GM12891 (cell line): Measurements from ENCODE around the gene DNAI1.
"Not testable (repeated sequence)": the region's sequence is repeated elsewhere in the genome, so short reads cannot be mapped to it uniquely, and the experiment has no call there.

Experiments
- DNase-seq: peaks from one replicate; pipeline ENCODE4 v3.0.0; 2011; ENCODE audit warnings: low spot score; ENCODE audit not compliant: insufficient read length
- FAIRE-seq: peaks from 2 replicates; lab custom pipeline; 2011; peaks lifted over from hg19 to GRCh38; lab: Jason Lieb, UNC
- PAX5 ChIP-seq: IDR thresholded peaks from 2 replicates; pipeline ENCODE4 v1.6.1; 2011; ENCODE audit warnings: low read length, moderate library complexity, mild to moderate bottlenecking; ENCODE audit not compliant: insufficient read depth, severe bottlenecking
- POLR2A ChIP-seq: IDR thresholded peaks from 2 replicates; pipeline ENCODE4 v1.6.1; 2011; ENCODE audit warnings: low read depth, low read length, control low read depth
- POLR2AphosphoS5 ChIP-seq: IDR thresholded peaks from 2 replicates; pipeline ENCODE4 v1.6.1; 2011; ENCODE audit warnings: low read depth, low read length, control low read depth
- POU2F2 ChIP-seq: IDR thresholded peaks from 2 replicates; pipeline ENCODE4 v1.6.1; 2011; ENCODE audit warnings: low read depth, mild to moderate bottlenecking, control low read depth, low read length, moderate library complexity
- SPI1 ChIP-seq: IDR thresholded peaks from 2 replicates; pipeline ENCODE4 v1.6.1; 2011; ENCODE audit warnings: low read depth, low read length, control low read depth
- TAF1 ChIP-seq: IDR thresholded peaks from 2 replicates; pipeline ENCODE4 v1.6.1; 2011; ENCODE audit warnings: low read depth, low read length, control low read depth

The DNAI1 gene

DNA sequence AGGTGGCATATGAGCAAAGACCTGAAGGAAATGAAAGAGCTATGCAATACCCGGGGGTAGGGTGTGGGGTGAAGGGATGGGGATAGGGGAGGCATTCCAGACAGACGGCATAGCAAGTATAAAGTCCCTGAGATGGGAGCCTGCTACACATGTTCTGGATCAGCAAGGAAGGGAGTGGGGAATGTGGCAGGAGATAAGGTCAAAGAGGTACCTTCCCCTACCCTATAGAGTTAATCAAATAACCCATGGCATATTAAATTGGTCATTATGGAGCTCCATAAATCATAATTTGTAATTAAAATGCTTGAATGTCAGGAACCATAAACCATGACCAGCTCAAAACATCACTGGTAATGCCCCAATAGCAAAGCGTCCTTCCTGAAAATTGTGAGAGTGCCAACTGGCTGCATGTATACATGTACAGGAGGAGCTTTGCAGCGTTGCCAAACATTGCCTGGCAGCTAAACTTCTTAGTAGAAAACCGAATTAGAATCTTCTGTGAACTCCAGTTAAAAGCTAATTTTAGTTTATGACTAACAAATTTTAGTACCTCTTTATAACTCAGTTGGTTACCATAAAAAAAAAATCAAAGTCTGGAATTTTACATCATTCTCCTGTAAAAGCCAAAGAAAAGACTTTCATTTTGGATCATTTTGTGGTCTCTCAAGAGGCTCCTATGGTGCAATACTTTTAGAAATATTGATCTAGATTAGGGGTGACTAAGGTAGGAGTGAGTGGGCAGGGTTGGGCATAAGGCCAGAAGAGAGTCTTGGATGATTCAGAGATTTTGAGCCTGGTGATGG, 4.7 kb downstream of the DNAI1 start:
- no peak for DNase-seq
- no peak for FAIRE-seq
- TF ChIP-seq POLR2AphosphoS5, result no peak

DNA sequence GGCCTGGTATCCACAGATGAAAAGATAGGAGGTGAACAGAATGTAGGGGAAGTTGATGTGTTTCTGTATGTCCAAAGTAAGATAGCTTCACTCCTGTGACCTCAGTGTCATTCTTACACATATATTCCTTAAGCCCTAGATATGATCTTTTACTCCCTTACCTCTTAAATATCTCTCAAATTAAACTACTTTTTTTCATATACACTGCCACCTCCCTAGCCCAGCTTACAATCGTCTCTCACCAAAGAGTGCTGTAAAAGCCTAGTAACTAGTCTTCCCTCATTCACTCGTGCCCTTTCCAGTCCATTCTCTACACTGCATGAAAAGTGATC, 5.3 kb downstream of the DNAI1 start:
- DNase-seq (no peak), FAIRE-seq (no peak)
- TF ChIP-seq TAF1, result no peak
- no peak for TF ChIP-seq POU2F2
- no peak for TF ChIP-seq PAX5
- no peak for TF ChIP-seq POLR2AphosphoS5
- TF ChIP-seq SPI1, result no peak
- no peak for TF ChIP-seq POLR2A

DNA sequence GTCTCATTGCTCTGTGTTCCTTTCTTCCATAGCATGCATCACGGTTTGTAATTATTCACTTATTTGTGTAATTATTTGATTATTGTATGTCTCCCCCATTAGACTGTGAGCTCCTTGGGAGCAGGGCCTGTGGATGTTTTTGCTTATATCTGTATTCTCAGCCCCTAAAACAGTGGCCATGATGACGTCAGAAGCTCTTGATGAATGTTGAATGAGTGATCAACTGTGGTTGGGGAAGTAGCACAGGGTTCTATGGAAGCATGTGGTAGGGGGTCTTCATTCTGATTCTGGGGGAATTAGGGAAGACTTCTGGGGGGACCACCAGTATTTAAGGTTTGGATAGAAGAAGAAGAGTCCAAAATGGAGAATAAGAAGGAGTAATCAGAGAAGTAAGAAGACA, 6.0 kb downstream of the DNAI1 start:
- DNase-seq, result no peak
- no peak for FAIRE-seq
- TF ChIP-seq POLR2A (no peak), SPI1 (no peak), PAX5 (no peak)

GRCh38 chr9:34465468-34465867, 6.9 kb downstream of the DNAI1 start:
- DNase-seq (no peak), FAIRE-seq (no peak)
- TF ChIP-seq POU2F2 (no peak), POLR2A (no peak), POLR2AphosphoS5 (no peak), PAX5 (no peak), TAF1 (no peak), SPI1 (no peak)

- no peak for DNase-seq
- FAIRE-seq, result no peak
- TF ChIP-seq POLR2AphosphoS5 (no peak), SPI1 (no peak), TAF1 (no peak), POLR2A (no peak), POU2F2 (no peak), PAX5 (no peak)
Observed at GRCh38 chr9:34475097-34475496, 16.5 kb downstream of the DNAI1 start.

DNA sequence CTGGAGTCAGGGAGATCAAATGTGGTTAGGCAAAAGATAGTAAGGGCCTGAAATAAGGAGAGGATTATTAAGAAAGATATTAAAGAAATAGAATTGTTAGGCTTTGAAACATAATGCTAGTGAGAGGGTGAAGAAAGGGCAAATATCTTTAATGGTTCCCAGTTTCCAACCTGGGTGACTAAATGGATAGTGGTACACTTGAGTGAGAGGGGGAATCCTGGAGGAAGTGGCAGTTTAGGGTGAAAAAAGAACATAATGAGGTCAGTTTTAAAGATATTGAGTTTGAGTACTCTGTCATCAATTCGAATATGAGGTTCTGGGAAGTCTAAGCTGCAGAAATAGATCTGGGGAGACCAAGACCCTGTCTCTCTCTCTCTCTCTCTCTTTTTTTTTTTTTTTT, 18.9 kb downstream of the DNAI1 start:
- no peak for TF ChIP-seq TAF1
- no peak for TF ChIP-seq POU2F2
- no peak for TF ChIP-seq POLR2AphosphoS5
- FAIRE-seq (no peak), DNase-seq (no peak)

- no peak for TF ChIP-seq POU2F2
- TF ChIP-seq POLR2AphosphoS5, result no peak
- no peak for TF ChIP-seq POLR2A
- TF ChIP-seq TAF1, result no peak
- no peak for TF ChIP-seq SPI1
- no peak for TF ChIP-seq PAX5
- FAIRE-seq (no peak), DNase-seq (no peak)
Observed at GRCh38 chr9:34479431-34479866, 20.8 kb downstream of the DNAI1 start.

DNA sequence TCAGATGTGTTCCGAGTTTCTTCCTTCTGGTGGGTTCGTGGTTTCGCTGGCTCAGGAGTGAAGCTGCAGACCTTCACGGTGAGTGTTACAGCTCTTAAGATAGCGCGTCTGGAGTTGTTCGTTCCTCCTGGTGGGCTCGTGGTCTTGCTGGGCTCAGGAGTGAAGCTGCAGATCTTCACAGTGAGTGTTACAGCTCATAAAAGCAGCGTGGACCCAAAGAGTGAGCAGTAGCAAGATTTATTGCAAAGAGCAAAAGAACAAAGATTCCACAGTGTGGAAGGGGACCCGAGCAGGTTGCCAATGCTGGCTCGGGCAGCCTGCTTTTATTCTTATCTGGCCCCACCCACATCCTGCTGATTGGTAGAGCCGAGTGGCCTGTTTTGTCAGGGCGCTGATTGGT, 23.0 kb downstream of the DNAI1 start:
- FAIRE-seq, result not testable (repeated sequence)

DNA sequence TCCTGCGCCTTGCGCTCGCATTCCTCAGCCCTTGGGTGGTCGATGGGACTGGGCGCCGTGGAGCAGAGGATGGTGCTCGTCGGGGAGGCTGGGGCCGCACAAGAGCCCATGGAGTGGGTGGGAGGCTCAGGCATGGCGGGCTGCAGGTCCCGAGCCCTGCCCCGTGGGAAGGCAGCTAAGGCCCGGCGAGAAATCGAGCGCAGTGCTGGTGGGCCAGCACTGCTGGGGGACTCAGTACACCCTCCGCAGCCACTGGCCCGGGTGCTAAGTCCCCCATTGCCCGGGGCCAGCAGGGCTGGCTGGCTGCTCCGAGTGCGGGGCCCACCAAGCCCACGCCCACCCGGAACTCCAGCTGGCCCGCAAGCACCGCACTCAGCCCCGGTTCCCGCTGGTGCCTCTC, 24.1 kb downstream of the DNAI1 start:
- DNase-seq, FAIRE-seq: not testable (repeated sequence)

More for the DNA sequence above, 23.0 kb downstream of the DNAI1 start:
- DNase-seq, result not testable (repeated sequence)

- TF ChIP-seq POLR2AphosphoS5 (no peak), POLR2A (no peak), TAF1 (no peak), POU2F2 (no peak), PAX5 (no peak), SPI1 (no peak)
- DNase-seq, result no peak
- FAIRE-seq, result no peak
Observed at GRCh38 chr9:34484678-34485077, 26.1 kb downstream of the DNAI1 start.

- FAIRE-seq (no peak), DNase-seq (no peak)
- TF ChIP-seq POLR2AphosphoS5 (no peak), SPI1 (no peak)
Observed at GRCh38 chr9:34485822-34486221, 27.2 kb downstream of the DNAI1 start.

DNA sequence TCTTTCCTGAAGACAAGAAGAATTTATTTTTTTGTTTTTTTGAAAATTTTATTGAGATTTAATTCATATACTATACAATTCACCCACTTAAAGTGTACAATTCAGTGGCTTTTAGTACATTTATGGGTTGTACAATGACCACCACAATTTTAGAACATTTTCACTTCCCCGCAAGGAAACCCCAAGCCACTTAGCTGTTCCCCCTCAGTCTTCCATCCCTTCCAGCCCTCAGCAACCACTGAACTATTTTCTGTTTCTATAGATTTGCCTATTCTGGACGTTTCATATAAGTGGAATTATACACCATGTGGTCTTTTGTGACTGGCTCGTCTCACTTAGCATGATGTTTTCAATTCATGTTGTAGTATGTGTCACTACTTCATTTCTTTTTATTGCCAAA, 28.0 kb downstream of the DNAI1 start:
- FAIRE-seq (no peak), DNase-seq (no peak)
- TF ChIP-seq SPI1 (peak; percentile 45; the same call in 1 of the 2 replicates), POLR2A (no peak)
